WTC11 (cell line): ENCODE results near the gene NUP93.

Source experiments
- KAT7 ChIP-seq: sonication (generic); formaldehyde crosslinking; IDR thresholded peaks from 2 replicates; pipeline ENCODE4 v1.8.1; 2023; ENCODE audit warnings: missing genetic modification reagents, mild to moderate bottlenecking, borderline replicate concordance
- TF ChIP-seq, protein P1 (sequence below): sonication (generic); formaldehyde crosslinking; IDR thresholded peaks from 2 replicates; pipeline ENCODE4 v1.8.1; 2022; ENCODE audit warnings: low read depth, missing genetic modification reagents, borderline replicate concordance
- TF ChIP-seq, protein P2 (sequence below): fragments of 200-600 bp; IDR thresholded peaks from 2 replicates; pipeline ENCODE4 v1.8.0; 2022; ENCODE audit warnings: antibody characterized with exemption
- TF ChIP-seq, protein P3 (sequence below): sonication (generic); formaldehyde crosslinking; IDR thresholded peaks from 2 replicates; pipeline ENCODE4 v1.8.0; 2022; ENCODE audit warnings: mild to moderate bottlenecking, missing genetic modification reagents

DNA sequence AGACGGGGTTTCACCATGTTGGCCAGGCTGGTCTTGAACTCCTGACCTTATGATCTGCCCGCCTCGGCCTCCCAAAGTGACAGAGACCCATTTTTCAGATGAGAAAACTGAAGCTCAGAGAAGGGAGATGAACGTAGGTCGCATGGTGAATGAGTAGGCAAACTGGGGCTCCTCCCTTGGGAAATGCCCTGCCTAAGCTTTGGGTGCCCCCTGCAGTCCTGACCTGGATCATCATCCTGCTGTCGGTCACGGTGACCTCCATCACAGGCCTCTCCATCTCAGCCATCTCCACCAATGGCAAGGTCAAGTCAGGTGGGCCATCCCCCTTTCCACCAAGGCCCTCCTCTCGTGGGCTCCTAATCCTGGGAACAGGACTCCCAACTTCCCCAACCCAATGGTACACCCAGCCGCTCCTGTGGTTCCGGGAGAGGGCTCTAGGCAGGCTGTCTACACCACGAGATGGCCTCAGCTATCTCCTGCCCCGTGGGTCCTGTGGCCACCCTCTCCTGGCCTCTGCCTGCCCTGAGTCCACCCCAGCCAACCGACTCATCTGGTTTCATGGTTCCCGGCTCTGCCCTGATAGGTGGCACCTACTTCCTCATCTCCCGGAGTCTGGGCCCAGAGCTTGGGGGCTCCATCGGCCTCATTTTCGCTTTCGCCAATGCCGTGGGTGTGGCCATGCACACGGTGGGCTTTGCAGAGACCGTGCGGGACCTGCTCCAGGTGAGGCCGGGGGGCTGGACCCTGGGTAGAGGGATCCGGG, 139.8 kb downstream of the NUP93 start:
- TF ChIP-seq, protein P1, sequence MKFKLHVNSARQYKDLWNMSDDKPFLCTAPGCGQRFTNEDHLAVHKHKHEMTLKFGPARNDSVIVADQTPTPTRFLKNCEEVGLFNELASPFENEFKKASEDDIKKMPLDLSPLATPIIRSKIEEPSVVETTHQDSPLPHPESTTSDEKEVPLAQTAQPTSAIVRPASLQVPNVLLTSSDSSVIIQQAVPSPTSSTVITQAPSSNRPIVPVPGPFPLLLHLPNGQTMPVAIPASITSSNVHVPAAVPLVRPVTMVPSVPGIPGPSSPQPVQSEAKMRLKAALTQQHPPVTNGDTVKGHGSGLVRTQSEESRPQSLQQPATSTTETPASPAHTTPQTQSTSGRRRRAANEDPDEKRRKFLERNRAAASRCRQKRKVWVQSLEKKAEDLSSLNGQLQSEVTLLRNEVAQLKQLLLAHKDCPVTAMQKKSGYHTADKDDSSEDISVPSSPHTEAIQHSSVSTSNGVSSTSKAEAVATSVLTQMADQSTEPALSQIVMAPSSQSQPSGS (CRISPR knock-in tag) = no peak
- TF ChIP-seq, protein P2, sequence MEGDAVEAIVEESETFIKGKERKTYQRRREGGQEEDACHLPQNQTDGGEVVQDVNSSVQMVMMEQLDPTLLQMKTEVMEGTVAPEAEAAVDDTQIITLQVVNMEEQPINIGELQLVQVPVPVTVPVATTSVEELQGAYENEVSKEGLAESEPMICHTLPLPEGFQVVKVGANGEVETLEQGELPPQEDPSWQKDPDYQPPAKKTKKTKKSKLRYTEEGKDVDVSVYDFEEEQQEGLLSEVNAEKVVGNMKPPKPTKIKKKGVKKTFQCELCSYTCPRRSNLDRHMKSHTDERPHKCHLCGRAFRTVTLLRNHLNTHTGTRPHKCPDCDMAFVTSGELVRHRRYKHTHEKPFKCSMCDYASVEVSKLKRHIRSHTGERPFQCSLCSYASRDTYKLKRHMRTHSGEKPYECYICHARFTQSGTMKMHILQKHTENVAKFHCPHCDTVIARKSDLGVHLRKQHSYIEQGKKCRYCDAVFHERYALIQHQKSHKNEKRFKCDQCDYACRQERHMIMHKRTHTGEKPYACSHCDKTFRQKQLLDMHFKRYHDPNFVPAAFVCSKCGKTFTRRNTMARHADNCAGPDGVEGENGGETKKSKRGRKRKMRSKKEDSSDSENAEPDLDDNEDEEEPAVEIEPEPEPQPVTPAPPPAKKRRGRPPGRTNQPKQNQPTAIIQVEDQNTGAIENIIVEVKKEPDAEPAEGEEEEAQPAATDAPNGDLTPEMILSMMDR = no peak
- TF ChIP-seq KAT7 (CRISPR knock-in tag) = no peak
- TF ChIP-seq, protein P3, sequence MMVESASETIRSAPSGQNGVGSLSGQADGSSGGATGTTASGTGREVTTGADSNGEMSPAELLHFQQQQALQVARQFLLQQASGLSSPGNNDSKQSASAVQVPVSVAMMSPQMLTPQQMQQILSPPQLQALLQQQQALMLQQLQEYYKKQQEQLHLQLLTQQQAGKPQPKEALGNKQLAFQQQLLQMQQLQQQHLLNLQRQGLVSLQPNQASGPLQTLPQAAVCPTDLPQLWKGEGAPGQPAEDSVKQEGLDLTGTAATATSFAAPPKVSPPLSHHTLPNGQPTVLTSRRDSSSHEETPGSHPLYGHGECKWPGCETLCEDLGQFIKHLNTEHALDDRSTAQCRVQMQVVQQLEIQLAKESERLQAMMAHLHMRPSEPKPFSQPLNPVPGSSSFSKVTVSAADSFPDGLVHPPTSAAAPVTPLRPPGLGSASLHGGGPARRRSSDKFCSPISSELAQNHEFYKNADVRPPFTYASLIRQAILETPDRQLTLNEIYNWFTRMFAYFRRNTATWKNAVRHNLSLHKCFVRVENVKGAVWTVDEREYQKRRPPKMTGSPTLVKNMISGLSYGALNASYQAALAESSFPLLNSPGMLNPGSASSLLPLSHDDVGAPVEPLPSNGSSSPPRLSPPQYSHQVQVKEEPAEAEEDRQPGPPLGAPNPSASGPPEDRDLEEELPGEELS = no peak
